GM08714 (cell line): ENCODE results near the gene SOCS6.

Experiments used
- H3K4me3 ChIP-seq: fragments of 200-500 bp; sonication (Bioruptor generic); 2 replicates; pipeline ENCODE4 v1.5.1; 2014; ENCODE audit warnings: mild to moderate bottlenecking, low read length, inconsistent platforms
- ZNF274 ChIP-seq: IDR thresholded peaks from 2 replicates; pipeline ENCODE4 v1.6.1; 2012; ENCODE audit warnings: mild to moderate bottlenecking, low read depth, low read length

SOCS6 gene

GRCh38 chr18:70276416-70277191 lies 12.2 kb upstream of the SOCS6 start:
- no peak for TF ChIP-seq ZNF274
- H3K4me3 ChIP-seq = no peak overlapping the region

- no peak overlapping the region for H3K4me3 ChIP-seq
- no peak for TF ChIP-seq ZNF274
Observed at GRCh38 chr18:70279470-70279869, 9.4 kb upstream of the SOCS6 start.

- no peak overlapping the region for H3K4me3 ChIP-seq
- TF ChIP-seq ZNF274 = no peak
Observed at GRCh38 chr18:70280007-70280925, 8.6 kb upstream of the SOCS6 start.

GRCh38 chr18:70284976-70285620 lies 3.7 kb upstream of the SOCS6 start:
- no peak overlapping the region for H3K4me3 ChIP-seq
- TF ChIP-seq ZNF274 = no peak

- no peak overlapping the region for H3K4me3 ChIP-seq
- TF ChIP-seq ZNF274 = no peak
Observed at GRCh38 chr18:70287731-70288130, 1.1 kb upstream of the SOCS6 start.

- peak overlapping the region; percentile 61 for H3K4me3 ChIP-seq
- TF ChIP-seq ZNF274 = no peak
Observed at GRCh38 chr18:70288171-70288850, 534 bp upstream of the SOCS6 start.

GRCh38 chr18:70289351-70290312 lies 787 bp downstream of the SOCS6 start:
- peak overlapping the region; percentile 68 for H3K4me3 ChIP-seq
- no peak for TF ChIP-seq ZNF274

GRCh38 chr18:70290482-70291294 lies 1.8 kb downstream of the SOCS6 start:
- H3K4me3 ChIP-seq = peak overlapping the region; percentile 68

GRCh38 chr18:70291295-70291574 lies 2.4 kb downstream of the SOCS6 start:
- no peak overlapping the region for H3K4me3 ChIP-seq
- no peak for TF ChIP-seq ZNF274

More at GRCh38 chr18:70290482-70291294, 1.8 kb downstream of the SOCS6 start:
- no peak for TF ChIP-seq ZNF274

GRCh38 chr18:70292628-70293027 lies 3.8 kb downstream of the SOCS6 start:
- no peak overlapping the region for H3K4me3 ChIP-seq
- TF ChIP-seq ZNF274 = no peak

GRCh38 chr18:70293166-70293565 lies 4.3 kb downstream of the SOCS6 start:
- no peak overlapping the region for H3K4me3 ChIP-seq
- TF ChIP-seq ZNF274 = no peak

- TF ChIP-seq ZNF274 = no peak
- no peak overlapping the region for H3K4me3 ChIP-seq
Observed at GRCh38 chr18:70294471-70295191, 5.8 kb downstream of the SOCS6 start.
